Thyroid gland (tissue), 4 donors: ENCODE measurements around the gene HIVEP3. TPM values are rescaled to one million over a fixed set of nuclear protein-coding genes. Genes with fewer than 3 reads are reported as not detected.

ENCODE experiments used
- DNase-seq, 2 donors: peaks; one replicate each; pipeline ENCODE4 v3.0.0-alpha.2; 2019
- H3K27ac ChIP-seq, 3 donors: fragments of 200-600 bp; sonication (generic); 1 replicate in 2 of 3; 2 replicates in 1 of 3; pipeline ENCODE4 v1.5.1; 2016 to 2019; ENCODE audit warnings: mild to moderate bottlenecking in 1 of 3, moderate library complexity in 1 of 3
- H3K27me3 ChIP-seq: fragments of 200-600 bp; sonication (generic); one replicate; pipeline ENCODE4 v1.5.1; 2019
- H3K36me3 ChIP-seq, 2 donors: fragments of 200-600 bp; sonication (generic); one replicate each; pipeline ENCODE4 v1.5.1; 2016 to 2019
- H3K4me1 ChIP-seq, 2 donors: fragments of 200-600 bp; sonication (generic); one replicate each; pipeline ENCODE4 v1.5.1; 2017 to 2019
- H3K4me3 ChIP-seq, 3 donors: fragments of 200-600 bp; sonication (generic); replicated peaks in 1 of 3; 1 replicate in 2 of 3; 2 replicates in 1 of 3; pipeline ENCODE4 v1.5.1; 2016; ENCODE audit warnings: mild to moderate bottlenecking in 1 of 3
- H3K9me3 ChIP-seq: fragments of 200-600 bp; sonication (generic); one replicate; pipeline ENCODE4 v1.5.1; 2017
- CTCF ChIP-seq, 6 experiments: fragments of 200-600 bp in 3 of 6; fragments of 450-650 bp in 3 of 6; sonication (generic) in 3 of 6; IDR thresholded peaks; one replicate each; pipeline ENCODE4 v1.5.1; 2016 to 2019; ENCODE audit warnings: antibody characterized with exemption in 6 of 6, mild to moderate bottlenecking in 2 of 6, inconsistent platforms in 1 of 6, moderate library complexity in 1 of 6
- POLR2A ChIP-seq, 2 donors: fragments of 450-650 bp; IDR thresholded peaks; one replicate each; pipeline ENCODE4 v1.6.1; 2017; ENCODE audit warnings: antibody characterized with exemption in 2 of 2, mild to moderate bottlenecking in 2 of 2, moderate library complexity in 1 of 2
- WGBS, 2 donors: methylation state at CpG; one replicate each; pipeline ENCODE4 v1.1.5; 2017; 5-methylcytosine and 5-hydroxymethylcytosine counted together
- intact Hi-C: fragments of 100-400 bp; cut with DNase I; formaldehyde crosslinking; loops from one replicate; pipeline ENCODE4 v1.15.1; 2023
- total RNA-seq, 4 donors: library from RNA; depleted of rRNA; stranded (reverse); fragments of >200 nt; gene quantifications; one replicate each; pipeline ENCODE4 v1.2.3, GENCODE V29; 2016

The HIVEP3 gene
- total RNA-seq, 4 donors from 2014 or later: 9.7 to 13.5 (median 12.5) TPM

GRCh38 chr1:41562328-41562727 is 356.4 kb downstream of the HIVEP3 start:
- TF ChIP-seq CTCF (IDR thresholded peaks at IDR 0.05) (no peak), POLR2A (IDR thresholded peaks at IDR 0.05) (no peak)
- intact Hi-C loops: no loop called here
- Histone ChIP-seq H3K4me3 (no peak overlapping the region), H3K27ac (no peak overlapping the region), H3K9me3 (no peaks in the 10 kb centered on the region), H3K36me3 (no peaks in the 10 kb centered on the region), H3K27me3 (no peaks in the 10 kb centered on the region), H3K4me1 (peaks cover 0 to 10% of the 10 kb centered on the region in 2 donors)
- no peak for DNase-seq

GRCh38 chr1:41560931-41561330 is 357.8 kb downstream of the HIVEP3 start:
- no peak for TF ChIP-seq CTCF (IDR thresholded peaks at IDR 0.05)
- TF ChIP-seq POLR2A (IDR thresholded peaks at IDR 0.05): no peak
- 100% methylated on average over 1 of the region's 1 CpG; no CpG with 5 or more reads in 1 of the 2 donors for WGBS, 2 donors
- intact Hi-C loops: no loop called here

GRCh38 chr1:41560496-41560895 is 358.2 kb downstream of the HIVEP3 start:
- Histone ChIP-seq H3K4me1 (peaks cover 0 to 10% of the 10 kb centered on the region in 2 donors), H3K27ac (no peak overlapping the region), H3K36me3 (no peaks in the 10 kb centered on the region), H3K27me3 (no peaks in the 10 kb centered on the region), H3K4me3 (no peak overlapping the region), H3K9me3 (no peaks in the 10 kb centered on the region)
- no peak for DNase-seq
- intact Hi-C loops: no loop called here
- TF ChIP-seq POLR2A (IDR thresholded peaks at IDR 0.05): no peak
- TF ChIP-seq CTCF (IDR thresholded peaks at IDR 0.05): no peak
- 95% methylated on average over 3 to 5 of the region's 5 CpGs for WGBS, 2 donors

More at GRCh38 chr1:41560931-41561330, 357.8 kb downstream of the HIVEP3 start:
- Histone ChIP-seq H3K36me3 (no peaks in the 10 kb centered on the region), H3K27ac (no peak overlapping the region), H3K4me3 (no peak overlapping the region), H3K4me1 (peaks cover 0 to 10% of the 10 kb centered on the region in 2 donors), H3K27me3 (no peaks in the 10 kb centered on the region), H3K9me3 (no peaks in the 10 kb centered on the region)
- DNase-seq: no peak

GRCh38 chr1:41559331-41559730 is 359.4 kb downstream of the HIVEP3 start:
- Histone ChIP-seq H3K27me3 (no peaks in the 10 kb centered on the region), H3K9me3 (no peaks in the 10 kb centered on the region), H3K4me1 (peaks cover 0 to 10% of the 10 kb centered on the region in 2 donors), H3K27ac (no peak overlapping the region), H3K36me3 (no peaks in the 10 kb centered on the region), H3K4me3 (no peak overlapping the region)
- WGBS, 2 donors: 76 to 78% methylated on average over 5 of the region's 5 CpGs
- intact Hi-C loops: no loop called here
- DNase-seq: no peak
- TF ChIP-seq POLR2A (IDR thresholded peaks at IDR 0.05): no peak
- TF ChIP-seq CTCF (IDR thresholded peaks at IDR 0.05): no peak

- 64 to 73% methylated on average over 3 of the region's 3 CpGs for WGBS, 2 donors
- Histone ChIP-seq H3K4me1 (peaks cover 0 to 10% of the 10 kb centered on the region in 2 donors), H3K9me3 (no peaks in the 10 kb centered on the region), H3K27me3 (no peaks in the 10 kb centered on the region), H3K4me3 (no peak overlapping the region), H3K27ac (peak overlapping the region in 2 of 3 donors; percentile 21 to 40), H3K36me3 (no peaks in the 10 kb centered on the region)
- TF ChIP-seq POLR2A (IDR thresholded peaks at IDR 0.05): no peak
- no peak for TF ChIP-seq CTCF (IDR thresholded peaks at IDR 0.05)
- intact Hi-C loops: no loop called here
- DNase-seq: peak; percentile 62 to 88
Measured at GRCh38 chr1:41558761-41559171, 360.0 kb downstream of the HIVEP3 start.
